Stimulated activated CD8-positive, alpha-beta memory T cell treated with anti-CD3 and anti-CD28 coated beads, Interleukin-12 subunit alpha, Interleukin-12 subunit beta, amount 100 ng/mL, for 4 hours (primary cell): Measurements from ENCODE around the gene OCA2.
"Not testable (repeated sequence)": the region's sequence is repeated elsewhere in the genome, so short reads cannot be mapped to it uniquely, and the experiment has no call there.

Experiments
- DNase-seq: peaks from one replicate; pipeline ENCODE4 v3.0.0-alpha.2; 2020; ENCODE audit warnings: low read depth

The OCA2 gene

DNA sequence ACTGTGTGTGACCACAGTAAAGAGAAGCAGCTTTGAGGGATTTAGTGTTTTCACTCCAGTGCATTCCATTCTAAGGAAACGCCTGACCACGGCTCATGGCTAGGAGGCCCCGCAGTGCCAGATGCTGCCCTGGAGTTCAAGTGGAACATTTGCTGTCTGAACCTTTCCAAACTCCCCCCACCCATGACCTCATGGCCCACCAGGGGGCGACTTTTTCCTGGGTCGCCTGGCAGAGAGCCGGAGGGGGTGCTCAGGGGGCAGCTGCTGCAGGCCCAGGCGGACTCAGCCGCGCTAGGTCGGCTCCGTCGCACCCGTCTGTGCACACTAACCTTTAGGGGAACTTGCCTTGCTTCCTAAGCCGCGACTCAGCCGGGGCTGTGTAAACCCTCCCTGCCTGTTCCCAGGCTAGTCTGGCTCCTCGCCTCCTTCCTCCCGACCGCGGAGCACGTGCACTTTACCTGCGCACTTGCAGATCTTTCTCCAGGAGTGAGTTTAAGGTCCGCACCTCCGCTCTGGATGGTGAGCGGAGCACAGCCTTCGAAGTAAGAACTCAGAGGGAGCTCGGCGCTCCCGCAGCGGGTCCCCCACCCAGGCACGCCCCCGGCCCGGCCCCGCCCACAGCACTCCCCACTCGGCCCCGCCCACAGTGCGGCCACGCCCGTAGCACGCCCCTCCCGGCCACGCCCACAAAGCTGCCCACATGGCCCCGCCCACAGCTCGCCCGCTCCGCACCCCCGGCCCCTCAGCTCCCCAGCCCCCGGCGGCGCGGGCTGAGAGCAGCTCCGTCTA is at the start of gene OCA2:
OCA2 (minus strand) TSS at position 550 of the 789 bp plus-strand sequence. CDS start 17,441 bp downstream, outside the sequence.
- DNase-seq, result no peak

- no peak for DNase-seq
Measured at GRCh38 chr15:28147801-28148200, 48.7 kb upstream of the OCA2 start.

GRCh38 chr15:28145419-28145818 is 46.3 kb upstream of the OCA2 start:
- DNase-seq, result not testable (repeated sequence)

DNA sequence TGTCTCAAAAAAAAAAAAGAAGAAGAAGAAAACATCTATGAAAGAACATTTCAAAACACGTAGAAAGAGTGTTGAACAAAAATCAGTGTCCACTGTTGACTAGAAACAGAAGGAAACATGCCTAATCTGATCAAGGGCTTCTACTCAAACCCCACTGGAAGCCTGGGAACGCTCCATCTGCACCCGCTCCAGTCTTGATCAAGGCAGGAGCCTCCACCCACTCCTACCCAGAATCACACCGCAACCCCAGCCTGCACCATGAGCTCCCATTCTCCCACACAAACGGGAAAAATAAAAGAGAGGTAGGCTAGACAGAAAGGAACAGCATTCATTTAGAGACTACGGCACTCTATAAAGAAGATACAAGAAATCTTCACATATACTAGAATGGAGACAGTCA is 40.9 kb upstream of the OCA2 start:
- DNase-seq, result no peak

GRCh38 chr15:28137408-28138039 is 38.4 kb upstream of the OCA2 start:
- not testable (repeated sequence) for DNase-seq

GRCh38 chr15:28136236-28136904 is 37.3 kb upstream of the OCA2 start:
- DNase-seq, result not testable (repeated sequence)

- DNase-seq, result no peak
Measured at GRCh38 chr15:28133281-28133680, 34.2 kb upstream of the OCA2 start.

GRCh38 chr15:28132524-28133275 is 33.6 kb upstream of the OCA2 start:
- no peak for DNase-seq

DNA sequence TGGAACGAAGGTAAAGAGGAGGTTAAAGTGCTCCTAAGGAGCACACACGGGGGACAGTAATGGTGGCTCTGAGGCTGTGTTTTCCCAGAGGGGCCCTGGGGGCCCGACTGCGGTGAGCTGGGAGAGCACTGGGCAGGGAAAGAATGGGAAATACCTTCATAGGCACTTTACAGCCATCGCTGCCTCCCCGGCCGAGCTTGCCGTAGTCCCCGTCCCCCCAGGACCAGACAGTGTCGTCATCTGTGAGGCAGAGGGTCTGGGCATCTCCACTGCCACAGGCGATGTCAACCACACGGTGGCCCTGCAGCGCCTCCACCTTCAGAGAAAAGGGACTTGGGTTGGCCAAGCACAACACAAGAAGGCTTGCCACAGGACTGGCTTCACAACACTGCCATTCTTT is 32.8 kb upstream of the OCA2 start:
- no peak for DNase-seq

DNA sequence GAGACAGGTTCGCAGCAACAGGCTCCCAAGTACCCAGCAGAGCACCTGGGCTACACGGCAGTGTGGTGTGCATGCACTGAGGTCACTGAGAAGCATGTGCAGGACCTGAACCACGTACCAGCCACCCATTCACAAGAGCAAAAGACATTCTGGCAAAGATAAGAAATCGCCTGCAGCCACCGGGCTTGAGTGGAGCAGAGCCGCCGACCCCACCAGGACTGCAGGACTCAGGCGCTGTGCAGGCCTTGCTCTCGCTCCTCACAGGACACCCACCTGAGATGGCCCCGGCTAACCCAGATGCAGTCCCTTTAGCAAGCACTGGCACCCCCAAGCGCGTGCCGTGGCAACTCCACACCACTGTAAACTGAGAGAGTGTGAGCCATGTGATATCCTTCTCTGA is 32.3 kb upstream of the OCA2 start:
- no peak for DNase-seq

DNA sequence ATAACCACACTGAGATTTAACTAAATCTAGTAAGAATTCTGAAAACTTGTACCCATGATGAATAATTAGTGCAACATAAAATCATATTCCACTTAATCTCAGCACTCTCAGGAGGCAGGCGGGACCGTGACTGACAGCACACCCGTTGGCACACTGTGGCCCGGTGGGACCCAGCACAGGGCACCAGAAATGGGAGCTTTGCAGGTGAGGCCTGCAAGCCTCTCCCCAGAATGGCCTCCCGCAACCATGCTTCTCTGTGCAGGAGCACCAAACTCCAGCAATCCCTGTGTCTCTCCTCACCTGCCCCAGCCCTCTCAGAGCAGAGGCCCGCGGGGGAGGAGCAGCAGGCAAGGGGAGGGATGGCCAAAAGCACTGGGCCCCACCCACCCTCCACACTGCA is 31.5 kb upstream of the OCA2 start:
- DNase-seq, result no peak

GRCh38 chr15:28129231-28129848 is 30.2 kb upstream of the OCA2 start:
- DNase-seq, result no peak

DNA sequence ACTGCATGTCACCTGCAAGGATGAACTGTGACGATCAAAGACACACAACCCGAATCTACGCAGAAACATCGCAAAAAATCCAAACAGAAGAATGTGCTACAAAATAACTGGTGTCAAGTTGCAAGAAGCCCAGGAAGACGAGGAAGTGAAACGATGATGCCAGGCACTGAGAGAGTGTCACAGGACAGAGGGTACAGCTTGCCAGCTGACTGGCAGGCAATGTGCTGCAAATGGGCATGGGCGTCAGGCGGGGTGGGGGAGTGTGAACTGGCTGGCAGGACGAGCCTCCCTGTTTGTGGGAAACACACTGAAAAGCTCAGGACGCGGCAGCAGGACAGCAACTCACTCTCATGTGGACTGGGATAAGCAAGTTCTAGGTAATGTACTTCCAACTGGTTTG is 28.9 kb upstream of the OCA2 start:
- no peak for DNase-seq

DNA sequence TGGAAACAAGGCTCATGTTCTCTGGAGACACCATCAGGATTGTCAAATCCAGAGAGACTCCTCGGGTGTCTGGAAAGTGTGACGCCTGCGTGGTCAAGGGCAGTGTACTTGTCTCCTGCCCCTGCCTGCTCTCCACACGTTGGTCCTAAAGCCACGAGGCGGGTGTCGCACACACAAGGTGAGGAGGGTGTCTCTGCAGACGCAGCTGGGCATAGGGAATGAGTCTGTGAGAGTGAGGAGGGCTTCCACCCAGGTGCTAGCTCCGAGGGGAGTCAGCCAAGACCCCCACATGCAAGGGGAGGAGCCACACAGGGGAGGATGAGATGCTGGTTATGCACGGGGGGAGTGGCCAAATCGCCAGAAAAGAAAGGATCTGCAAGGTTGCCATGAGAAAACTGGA is 27.9 kb upstream of the OCA2 start:
- no peak for DNase-seq

GRCh38 chr15:28125673-28126651 is 26.8 kb upstream of the OCA2 start:
- DNase-seq, result no peak

GRCh38 chr15:28124841-28125240 is 25.7 kb upstream of the OCA2 start:
- DNase-seq, result no peak

GRCh38 chr15:28123408-28124023 is 24.4 kb upstream of the OCA2 start:
- no peak for DNase-seq

DNA sequence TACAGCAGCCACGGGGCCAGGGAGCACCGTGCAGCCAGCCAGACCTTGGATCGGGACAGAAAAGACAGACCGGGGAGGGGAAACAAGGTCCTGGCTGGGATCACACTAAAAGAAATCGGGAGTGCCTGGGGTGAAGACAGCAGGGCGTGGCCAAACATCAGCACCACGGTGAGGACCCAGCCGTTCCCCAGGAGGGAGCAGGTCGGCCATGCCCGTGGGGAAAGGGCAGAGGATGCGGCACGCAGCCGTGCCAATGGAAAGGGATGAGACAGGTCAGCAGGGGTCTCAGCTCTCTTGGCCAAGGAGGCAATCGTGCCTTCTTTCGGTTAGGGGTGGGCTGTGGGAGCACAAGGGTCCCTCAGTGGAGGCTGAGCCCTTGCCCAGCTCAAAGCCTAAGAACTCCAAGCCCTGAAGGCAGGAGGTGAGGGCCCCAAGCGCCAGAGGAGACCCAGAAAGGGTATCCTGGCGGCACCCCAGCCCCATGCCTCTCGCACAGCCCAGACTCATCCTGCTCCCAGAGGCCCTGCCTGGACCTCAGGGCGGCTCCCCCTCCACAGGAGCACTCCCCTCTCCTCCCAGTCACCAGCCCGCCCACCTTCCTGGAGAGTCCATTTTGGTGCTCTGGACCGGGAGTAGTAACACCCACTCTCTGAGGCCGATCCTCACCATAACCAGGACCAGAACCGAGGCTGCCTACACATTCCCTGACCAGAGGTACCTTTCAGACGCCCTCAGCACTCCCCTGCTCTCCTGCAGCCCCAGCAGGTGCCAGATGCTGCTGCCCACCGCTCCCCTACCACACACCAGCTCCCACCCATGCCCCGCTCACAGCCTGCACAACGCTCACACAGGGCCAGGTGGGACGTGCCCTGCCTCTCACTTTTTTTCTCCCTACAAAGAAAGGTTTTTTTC is 23.2 kb upstream of the OCA2 start:
- DNase-seq, result no peak

DNA sequence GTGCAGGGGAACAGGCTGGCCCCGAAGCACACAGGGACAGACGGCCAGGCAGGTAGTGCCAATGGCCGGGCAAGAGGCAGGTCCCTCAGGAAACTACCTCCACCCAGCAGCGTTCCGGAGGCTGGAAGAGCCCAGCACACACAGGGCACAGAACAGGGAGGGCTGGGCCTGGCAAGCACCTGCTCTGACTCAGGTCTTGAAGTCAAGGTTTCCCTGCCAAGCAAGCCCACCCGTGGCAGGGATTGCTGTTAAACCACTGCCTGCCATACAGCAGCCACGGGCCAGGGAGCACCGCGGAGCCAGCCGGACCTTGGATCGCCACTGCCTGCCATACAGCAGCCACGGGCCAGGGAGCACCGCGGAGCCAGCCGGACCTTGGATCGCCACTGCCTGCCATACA is 22.5 kb upstream of the OCA2 start:
- DNase-seq, result not testable (repeated sequence)
